Body of pancreas (tissue), 4 donors: Measurements from ENCODE around the gene TIGD3.

Experiments used
- POLR2A ChIP-seq, 3 donors: fragments of 450-650 bp; IDR thresholded peaks; one replicate each; pipeline ENCODE4 v1.6.1; 2016; ENCODE audit warnings: antibody characterized with exemption in 3 of 3, mild to moderate bottlenecking in 2 of 3
- TF ChIP-seq, protein P1 (sequence below), 7 experiments: fragments of 450-650 bp in 4 of 7; fragments of 200-600 bp in 3 of 7; sonication (generic) in 3 of 7; IDR thresholded peaks; one replicate each; pipeline ENCODE4 v1.5.1; 2016 to 2019; ENCODE audit warnings: antibody characterized with exemption in 7 of 7

DNA sequence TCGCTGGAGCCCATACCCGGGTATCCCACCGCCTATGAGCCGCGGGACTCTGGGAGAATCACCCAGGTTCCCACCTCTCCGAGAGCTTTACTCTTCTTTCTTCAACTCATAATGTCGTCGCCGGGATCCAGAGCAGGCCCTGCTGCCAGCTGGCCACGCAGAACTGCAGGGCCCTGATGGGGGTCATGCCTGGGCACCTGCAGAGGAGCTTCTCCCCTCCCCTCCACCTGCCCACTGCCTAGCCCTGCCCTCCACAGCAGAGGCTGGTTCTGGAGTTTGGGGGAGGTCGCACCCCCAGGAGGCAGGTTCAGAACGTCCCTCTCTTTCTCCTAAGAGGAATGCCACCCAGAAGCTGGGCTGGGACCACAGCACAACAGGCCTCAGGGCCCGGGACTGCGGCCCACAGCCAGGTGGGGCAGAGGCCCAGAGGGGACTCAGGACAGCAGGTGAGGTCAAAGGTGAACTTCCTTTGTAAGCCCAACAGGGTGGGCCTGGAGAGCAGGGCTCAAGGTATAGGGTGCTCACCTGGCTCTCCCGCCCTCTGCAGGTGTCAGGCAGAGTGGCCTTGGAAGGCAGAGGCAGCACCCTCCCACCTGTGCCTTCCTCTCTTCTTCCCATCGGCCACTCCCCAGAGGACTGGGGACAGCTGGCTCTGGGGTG lies 26.0 kb downstream of the TIGD3 start:
- TF ChIP-seq, protein P1, sequence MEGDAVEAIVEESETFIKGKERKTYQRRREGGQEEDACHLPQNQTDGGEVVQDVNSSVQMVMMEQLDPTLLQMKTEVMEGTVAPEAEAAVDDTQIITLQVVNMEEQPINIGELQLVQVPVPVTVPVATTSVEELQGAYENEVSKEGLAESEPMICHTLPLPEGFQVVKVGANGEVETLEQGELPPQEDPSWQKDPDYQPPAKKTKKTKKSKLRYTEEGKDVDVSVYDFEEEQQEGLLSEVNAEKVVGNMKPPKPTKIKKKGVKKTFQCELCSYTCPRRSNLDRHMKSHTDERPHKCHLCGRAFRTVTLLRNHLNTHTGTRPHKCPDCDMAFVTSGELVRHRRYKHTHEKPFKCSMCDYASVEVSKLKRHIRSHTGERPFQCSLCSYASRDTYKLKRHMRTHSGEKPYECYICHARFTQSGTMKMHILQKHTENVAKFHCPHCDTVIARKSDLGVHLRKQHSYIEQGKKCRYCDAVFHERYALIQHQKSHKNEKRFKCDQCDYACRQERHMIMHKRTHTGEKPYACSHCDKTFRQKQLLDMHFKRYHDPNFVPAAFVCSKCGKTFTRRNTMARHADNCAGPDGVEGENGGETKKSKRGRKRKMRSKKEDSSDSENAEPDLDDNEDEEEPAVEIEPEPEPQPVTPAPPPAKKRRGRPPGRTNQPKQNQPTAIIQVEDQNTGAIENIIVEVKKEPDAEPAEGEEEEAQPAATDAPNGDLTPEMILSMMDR (IDR thresholded peaks at IDR 0.05), result peak in 4 of 7 experiments; percentile 34 to 42 (median 39)
- peak; percentile 38 to 56 (median 54) for TF ChIP-seq POLR2A (IDR thresholded peaks at IDR 0.05)
